Effector CD8-positive, alpha-beta T cell (primary cell): ENCODE results near the gene PRKCZ.

Experiments
- DNase-seq: peaks from one replicate; lab custom pipeline; 2025; lab: John Stamatoyannopoulos, UW

The PRKCZ gene

GRCh38 chr1:2061065-2061778, 11.0 kb downstream of the PRKCZ start:
- no peak for DNase-seq

DNA sequence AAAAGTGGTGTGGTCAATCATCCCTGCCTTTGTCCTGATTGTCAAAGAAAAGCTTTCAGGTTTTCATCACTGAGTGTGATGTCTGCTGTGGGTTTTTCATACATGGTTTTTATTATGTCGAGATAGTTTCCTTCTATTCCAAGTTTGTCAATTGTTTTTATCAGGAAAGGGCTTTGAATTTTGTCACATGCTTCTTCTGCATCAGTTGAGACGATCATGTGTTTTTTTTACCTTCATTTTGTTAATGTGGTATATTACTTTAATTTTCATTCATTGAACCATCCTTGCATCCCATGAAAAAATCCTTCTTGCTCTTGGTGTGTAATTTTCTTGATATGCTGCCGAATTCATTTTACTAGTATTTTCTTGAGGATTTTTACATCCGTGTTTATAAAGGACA, 15.5 kb downstream of the PRKCZ start:
- no peak for DNase-seq

GRCh38 chr1:2067393-2067792, 17.2 kb downstream of the PRKCZ start:
- DNase-seq: no peak

GRCh38 chr1:2067981-2068380, 17.8 kb downstream of the PRKCZ start:
- no peak for DNase-seq

GRCh38 chr1:2068951-2069350, 18.7 kb downstream of the PRKCZ start:
- no peak for DNase-seq

DNA sequence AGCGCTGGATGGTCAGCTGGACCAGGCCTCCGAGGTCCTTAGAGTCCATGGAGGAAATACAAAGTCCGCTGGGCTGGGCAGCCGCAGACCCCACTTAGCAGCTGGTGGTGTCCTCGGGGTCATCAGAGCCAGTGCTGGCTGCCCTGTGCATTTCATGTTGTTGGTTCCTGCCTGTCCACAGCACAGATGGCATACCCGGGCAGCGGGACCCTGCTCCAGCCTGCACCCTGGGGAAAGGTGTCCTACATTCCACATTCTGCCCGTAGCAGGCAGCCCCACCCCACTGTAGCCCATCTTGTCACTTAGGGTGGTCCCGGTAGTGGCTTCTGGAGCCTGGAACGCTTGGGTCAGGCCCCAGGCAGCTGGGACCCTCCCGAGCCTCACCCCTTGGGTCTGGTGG, 19.8 kb downstream of the PRKCZ start:
- DNase-seq: no peak

- no peak for DNase-seq
Measured at GRCh38 chr1:2070800-2071530, 20.8 kb downstream of the PRKCZ start.

- no peak for DNase-seq
Measured at GRCh38 chr1:2072109-2072806, 22.0 kb downstream of the PRKCZ start.

DNA sequence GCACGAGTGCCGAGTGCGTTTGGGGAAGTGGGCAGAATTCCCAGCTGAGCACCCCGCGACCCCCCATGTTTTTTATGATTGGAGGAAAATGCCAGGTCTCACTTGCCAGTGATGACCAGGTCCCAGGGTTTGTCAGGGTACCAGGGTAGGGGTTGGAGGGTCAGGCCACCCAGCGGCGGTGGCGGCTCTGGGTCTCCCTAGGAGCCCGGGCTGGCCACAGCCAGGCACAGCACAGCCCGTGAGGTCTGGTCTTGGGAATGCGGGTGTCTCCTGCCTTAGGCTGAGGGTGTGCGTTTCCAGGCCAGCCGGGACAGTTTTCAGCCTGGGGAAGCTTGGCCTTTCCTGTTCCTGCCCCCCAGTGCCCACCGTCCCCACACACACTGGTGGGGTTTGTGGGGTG, 22.7 kb downstream of the PRKCZ start:
- DNase-seq: no peak

DNA sequence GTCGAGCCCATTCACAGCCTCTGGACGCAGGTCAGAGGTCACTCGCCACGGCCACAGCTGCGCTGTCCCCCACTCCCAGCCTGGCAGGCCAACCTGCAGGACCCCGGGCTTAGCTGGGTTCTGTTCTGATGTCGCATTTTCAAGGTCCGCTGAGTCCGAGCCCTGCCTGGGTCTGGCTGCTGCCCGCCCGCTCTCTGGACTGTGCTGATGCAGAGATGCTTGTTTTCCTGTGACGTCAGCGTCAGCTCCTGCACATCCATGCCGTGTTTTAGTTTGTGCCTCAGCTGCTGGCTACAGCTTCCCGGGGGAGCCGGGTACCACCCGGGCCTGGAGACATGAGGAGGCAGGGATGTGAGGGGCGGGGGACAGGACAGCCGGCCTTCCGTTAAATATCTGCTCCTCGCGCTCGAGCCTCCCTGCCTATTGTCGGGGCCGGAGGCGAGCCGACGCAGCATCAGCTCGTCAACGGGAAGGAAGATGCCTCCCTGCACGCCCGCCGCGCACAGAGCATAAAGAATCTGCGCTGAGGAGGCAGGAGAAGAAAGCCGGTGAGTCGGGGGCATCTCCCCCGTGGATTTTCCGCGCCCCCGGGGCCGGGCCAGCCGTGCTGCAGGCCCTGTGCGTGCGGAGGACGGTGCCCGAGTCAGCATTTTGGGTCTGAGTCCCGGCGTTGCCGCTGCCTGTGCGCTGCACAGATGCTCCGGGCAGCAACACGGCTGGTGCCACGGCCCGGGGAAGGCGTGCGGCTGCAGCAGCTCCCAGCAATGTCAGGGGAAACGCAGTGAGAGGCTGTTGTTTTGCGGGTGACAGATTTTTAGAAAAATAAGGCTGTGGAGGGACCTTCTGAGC, 23.4 kb downstream of the PRKCZ start:
- DNase-seq: no peak

DNA sequence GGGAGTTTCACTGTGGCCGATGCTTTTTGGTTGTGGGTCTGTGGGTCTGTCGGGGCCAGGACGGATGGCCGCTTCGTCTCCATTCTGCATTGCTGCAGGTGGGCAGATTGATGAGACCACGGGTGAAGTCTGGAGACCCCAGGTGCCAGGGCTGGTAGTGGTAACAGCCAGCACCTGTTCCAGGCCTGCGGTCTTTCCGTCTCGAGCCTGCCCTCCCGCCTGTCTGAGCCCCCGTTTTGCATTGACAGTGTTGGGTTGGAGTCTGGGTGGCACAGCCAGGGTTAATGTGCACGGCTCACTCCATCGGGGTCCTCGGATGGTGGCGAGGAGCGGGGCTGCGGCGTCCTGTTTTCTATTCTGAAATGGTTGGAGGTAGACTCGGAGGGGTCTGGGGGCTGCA, 24.2 kb downstream of the PRKCZ start:
- DNase-seq: no peak

DNA sequence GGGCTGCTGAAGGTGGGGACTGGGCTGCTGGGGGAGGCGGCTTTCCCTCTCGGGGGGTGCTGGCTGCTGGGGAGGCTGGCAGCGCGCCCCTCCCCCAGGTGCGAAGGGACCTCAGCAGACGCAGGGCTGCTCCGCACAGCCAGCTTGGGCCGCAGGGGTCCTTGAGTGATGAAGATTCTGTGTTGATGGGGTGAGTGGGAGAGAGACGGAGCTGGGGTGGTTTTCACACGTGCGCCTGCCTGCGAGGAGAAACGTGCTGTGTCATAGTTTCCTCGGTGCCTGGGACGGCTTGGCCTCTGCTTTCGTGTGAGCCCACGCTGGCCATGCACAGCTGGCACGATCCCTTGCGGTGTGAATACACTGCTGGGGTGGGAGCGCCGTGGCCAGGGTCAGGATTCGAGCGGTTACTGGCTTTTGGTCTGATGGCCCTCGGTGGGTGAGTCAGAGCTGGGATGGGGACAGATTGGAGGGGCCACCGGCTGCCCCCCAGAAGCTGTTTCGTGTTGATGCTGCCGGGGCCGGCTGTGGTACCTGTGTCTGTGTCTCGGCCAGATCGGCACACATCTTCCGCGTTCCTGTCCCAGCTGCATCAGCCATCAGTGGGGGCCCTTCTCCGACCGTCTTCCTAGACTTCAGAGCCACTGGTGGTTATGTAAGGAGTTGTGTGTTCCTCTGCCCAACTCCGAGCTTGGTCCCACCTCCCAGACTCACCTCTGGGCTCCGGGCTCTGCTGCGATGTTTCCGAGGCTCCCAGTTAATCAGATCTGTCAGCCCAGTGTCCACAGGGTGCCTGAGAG, 24.9 kb downstream of the PRKCZ start:
- no peak for DNase-seq

DNA sequence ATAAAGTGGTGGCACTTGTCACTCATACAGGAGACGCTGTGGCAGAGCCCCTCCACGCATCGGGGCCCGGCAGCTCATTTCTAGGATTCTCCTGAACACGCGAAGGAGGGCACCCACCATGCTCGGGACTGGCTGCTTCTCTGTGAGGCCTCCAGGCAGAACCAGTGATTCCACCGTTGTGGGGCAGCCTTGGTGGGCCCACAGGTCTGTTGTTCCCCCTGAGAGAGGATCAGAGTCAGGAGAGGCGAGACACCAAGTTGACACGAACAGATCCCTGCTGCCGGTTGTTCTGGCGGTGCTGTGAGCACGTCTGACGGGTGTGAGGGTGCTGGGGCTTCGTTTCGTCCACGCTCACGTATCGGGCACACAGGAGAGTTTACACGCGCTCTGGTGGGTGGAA, 26.6 kb downstream of the PRKCZ start:
- DNase-seq: no peak

DNA sequence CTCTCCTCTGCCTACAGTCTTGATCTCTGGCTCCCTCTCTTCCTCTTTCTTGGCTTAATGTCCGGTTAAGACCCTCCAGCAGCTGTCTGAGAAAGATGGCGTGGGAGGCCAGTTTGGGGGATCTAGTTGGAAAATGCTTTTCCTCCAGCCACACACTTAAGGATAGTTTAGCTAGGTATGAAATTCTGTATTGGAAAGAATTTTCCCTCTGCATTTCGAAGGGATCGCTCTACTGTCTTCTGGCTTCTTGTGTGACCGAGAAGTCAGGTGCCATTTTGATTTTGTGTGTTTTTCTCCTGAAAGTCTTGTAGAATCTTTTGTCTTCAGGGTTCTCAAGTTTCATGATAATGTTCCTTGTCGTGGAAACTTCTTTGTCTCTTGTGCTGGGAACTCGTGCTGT, 28.0 kb downstream of the PRKCZ start:
- DNase-seq: no peak

- no peak for DNase-seq
Measured at GRCh38 chr1:2079396-2080085, 29.3 kb downstream of the PRKCZ start.

DNA sequence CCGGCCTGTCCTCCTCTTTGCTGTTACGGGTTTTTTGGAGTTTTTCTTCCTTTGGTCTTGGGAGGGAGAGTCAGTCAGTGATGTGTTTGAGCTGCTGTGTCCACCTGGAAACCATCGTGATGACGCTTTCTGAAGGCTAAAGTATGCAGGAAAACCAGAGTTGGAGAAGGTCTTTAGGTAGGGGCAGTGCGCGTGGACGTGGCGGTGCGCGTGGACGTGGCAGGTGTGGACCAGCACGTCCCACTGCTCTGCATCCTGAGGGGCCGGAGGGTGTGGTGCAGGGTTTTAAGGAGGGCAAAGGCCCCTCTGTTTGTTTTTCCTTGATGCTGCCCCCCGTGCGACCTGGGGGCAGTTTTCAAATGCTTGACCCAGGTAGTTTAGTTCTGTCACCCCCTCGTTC, 29.9 kb downstream of the PRKCZ start:
- DNase-seq: no peak

DNA sequence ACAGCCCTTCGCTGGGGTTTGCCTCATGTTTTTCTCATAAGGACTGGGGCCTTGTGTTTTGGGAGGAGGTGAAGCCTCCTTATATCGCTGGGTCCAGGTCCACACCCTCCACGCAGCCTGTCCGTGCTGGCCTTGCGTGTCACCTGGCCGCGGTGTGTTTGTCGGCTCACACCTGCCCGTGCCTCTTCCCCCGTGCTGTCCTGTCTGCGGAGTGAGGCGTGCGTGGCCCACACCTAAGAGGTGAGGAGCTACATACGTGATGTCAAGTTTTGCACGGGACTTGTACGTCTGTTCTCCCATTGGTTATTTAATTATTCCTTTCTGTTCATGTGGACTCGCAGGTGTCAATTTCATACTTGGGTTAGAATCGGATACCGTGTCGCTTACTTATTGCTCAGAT, 30.7 kb downstream of the PRKCZ start:
- DNase-seq: no peak

DNA sequence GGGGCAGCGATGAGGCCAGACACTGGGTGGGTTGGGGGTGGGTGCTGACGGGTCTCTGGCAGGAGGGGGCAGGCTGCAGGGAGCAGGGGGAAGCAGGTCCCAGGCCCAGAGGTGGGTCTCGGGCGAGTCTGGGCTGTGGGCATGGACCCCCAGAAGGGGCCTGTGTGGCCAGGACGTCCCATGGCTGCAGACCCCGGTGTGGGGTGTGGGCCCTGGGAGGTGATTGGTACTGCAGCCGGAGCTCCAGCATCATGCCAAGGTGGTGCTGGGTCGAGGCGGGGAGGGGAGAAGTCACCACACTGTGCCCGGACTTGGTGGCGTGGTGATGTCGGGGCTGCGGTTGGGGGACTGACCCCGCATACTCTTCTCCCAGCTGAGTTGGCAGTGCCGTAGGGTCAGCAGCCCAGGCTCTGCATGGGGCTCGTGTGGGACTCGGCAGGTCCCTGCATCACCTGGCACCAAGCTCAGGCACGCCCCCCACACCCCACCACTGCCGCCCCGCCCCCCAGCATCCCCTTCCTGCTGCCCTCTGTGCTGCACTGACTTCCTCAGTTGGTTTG, 31.2 kb downstream of the PRKCZ start:
- no peak for DNase-seq

GRCh38 chr1:2082064-2082463, 31.9 kb downstream of the PRKCZ start:
- DNase-seq: no peak

- DNase-seq: no peak
Measured at GRCh38 chr1:2083666-2084065, 33.5 kb downstream of the PRKCZ start.
